Cardiac muscle cell (in vitro differentiated cells and primary cell): ENCODE measurements around the gene TOP3B. TPM values are rescaled to one million over a fixed set of nuclear protein-coding genes. Genes with fewer than 3 reads are reported as not detected.

Source experiments
- DNase-seq, 2 donors: peaks; one replicate each; pipeline versions ENCODE4 v3.0.0 to v3.0.0-alpha.2; 2010 to 2017; ENCODE audit warnings: low read depth in 1 of 2, low spot score in 1 of 2
- H3K27ac ChIP-seq: fragments of 200-600 bp; sonication (generic); 2 replicates; pipeline ENCODE4 v1.5.1; 2016
- H3K27me3 ChIP-seq: fragments of 200-600 bp; sonication (generic); 2 replicates; pipeline ENCODE4 v1.6.0; 2016; ENCODE audit warnings: control low read depth
- H3K36me3 ChIP-seq: fragments of 200-600 bp; sonication (generic); 2 replicates; pipeline ENCODE4 v1.5.1; 2016; ENCODE audit warnings: control low read depth
- H3K4me1 ChIP-seq: fragments of 200-600 bp; sonication (generic); 2 replicates; pipeline ENCODE4 v1.8.1; 2017; ENCODE audit warnings: low read depth, mild to moderate bottlenecking, mixed run types
- H3K4me3 ChIP-seq: fragments of 200-600 bp; sonication (generic); 2 replicates; pipeline ENCODE4 v1.5.1; 2016; ENCODE audit warnings: mild to moderate bottlenecking
- H3K9me3 ChIP-seq: fragments of 200-600 bp; sonication (generic); 2 replicates; pipeline ENCODE4 v1.5.1; 2017; ENCODE audit warnings: low read depth, mild to moderate bottlenecking, control low read depth
- polyA plus RNA-seq: library from polyadenylated mRNA; unstranded; fragments of >200 nt; fragmentation: Nextera tagmentation; extraction: Ambion mirVana; gene quantifications from 2 replicates; pipeline ENCODE4 v1.2.1, GENCODE V29; 2016
- total RNA-seq: library from RNA; depleted of rRNA; stranded (reverse); fragments of >200 nt; gene quantifications from 2 replicates; pipeline ENCODE4 v1.2.3, GENCODE V29; 2016
- TF ChIP-seq, protein P1 (sequence below): IDR thresholded peaks from 2 replicates; pipeline ENCODE4 v1.5.1; 2012; ENCODE audit warnings: low read depth, mild to moderate bottlenecking, low read length

The TOP3B gene
- total and polyA plus RNA-seq, 2 experiments from 2014 or later = 30.7 to 43.6 TPM

DNA sequence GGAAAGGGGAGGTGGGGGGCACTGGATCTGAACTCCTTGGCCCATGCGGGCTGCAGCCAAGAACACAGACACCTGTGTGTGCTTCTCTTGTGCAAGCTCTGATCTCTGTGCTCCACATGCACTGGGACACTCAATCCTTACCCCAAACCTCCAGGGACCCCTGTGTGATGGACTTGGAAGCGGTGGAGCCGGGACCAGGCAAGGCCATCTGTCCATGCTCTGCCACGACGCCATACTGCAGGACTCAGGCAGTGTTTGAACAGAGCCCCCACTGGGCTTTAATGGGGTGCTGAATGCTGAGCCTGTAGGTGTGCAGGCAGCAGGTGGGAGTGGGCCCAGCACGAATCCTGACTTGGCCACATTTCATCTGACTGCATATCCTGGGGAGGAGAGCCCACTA is 53.3 kb downstream of the TOP3B start:
- Histone ChIP-seq H3K27ac (no peak overlapping the region), H3K27me3 (no peaks in the 10 kb centered on the region), H3K9me3 (no peaks in the 10 kb centered on the region), H3K36me3 (peaks cover 7% of the 10 kb centered on the region), H3K4me3 (no peak overlapping the region), H3K4me1 (no peaks in the 10 kb centered on the region)
- TF ChIP-seq, protein P1, sequence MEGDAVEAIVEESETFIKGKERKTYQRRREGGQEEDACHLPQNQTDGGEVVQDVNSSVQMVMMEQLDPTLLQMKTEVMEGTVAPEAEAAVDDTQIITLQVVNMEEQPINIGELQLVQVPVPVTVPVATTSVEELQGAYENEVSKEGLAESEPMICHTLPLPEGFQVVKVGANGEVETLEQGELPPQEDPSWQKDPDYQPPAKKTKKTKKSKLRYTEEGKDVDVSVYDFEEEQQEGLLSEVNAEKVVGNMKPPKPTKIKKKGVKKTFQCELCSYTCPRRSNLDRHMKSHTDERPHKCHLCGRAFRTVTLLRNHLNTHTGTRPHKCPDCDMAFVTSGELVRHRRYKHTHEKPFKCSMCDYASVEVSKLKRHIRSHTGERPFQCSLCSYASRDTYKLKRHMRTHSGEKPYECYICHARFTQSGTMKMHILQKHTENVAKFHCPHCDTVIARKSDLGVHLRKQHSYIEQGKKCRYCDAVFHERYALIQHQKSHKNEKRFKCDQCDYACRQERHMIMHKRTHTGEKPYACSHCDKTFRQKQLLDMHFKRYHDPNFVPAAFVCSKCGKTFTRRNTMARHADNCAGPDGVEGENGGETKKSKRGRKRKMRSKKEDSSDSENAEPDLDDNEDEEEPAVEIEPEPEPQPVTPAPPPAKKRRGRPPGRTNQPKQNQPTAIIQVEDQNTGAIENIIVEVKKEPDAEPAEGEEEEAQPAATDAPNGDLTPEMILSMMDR = no peak
- DNase-seq = no peak

DNA sequence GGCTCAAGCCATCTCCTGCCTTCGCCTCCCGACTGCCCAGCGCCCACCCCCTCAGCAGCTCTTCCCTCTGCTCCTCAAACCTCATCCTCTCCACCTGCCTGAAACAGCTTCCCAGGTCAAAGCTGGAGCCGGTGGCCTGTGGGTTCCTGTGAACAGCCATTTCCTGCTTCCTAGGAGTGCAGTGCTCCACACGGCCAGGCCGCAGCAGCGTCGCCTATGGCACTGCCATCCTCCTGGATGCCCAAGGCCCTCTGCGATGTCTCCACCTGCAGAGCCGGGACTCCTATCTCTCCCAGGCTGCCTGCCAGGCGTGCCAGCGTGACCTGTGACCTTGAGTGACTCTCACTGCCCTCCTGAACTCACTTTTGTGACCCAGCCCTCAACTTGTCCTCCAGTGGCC is 54.5 kb downstream of the TOP3B start:
- no peak overlapping the region for H3K4me3 ChIP-seq
- no peak for DNase-seq
- TF ChIP-seq, protein P1 = no peak
- no peaks in the 10 kb centered on the region for H3K4me1 ChIP-seq
- H3K36me3 ChIP-seq = peaks cover 6% of the 10 kb centered on the region
- no peaks in the 10 kb centered on the region for H3K27me3 ChIP-seq
- H3K9me3 ChIP-seq = no peaks in the 10 kb centered on the region
- no peak overlapping the region for H3K27ac ChIP-seq

DNA sequence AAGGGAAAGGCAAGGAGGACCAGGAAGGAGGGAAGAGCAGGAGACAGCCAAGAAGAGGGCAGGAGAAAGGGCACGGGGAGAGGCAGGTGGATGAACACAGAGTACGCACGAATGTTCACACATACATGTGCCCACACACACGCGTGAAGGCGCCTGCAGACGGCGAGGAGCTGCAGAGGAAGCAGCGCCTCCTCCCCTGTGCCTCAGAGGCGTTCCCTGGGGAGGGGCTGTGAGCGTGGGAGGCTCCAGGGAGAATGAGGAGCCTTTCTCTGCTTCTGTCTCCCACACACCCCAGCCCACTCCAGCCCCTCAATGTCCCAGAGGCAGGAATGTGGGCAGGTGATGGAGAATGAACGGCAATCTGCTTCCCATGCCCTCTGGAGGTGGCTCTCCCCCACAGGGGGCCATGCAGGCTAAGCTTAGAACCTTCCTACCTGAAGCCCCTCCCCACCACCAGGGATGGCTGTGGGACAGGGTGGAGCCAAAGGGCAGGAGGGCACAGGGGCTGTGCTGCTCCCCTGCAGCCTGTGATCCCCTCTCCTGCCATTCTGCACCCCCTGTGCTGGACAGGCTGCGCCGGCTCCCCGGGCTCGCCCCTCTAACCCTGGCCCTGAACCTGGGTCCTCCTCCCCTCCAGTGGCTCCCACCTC is 55.3 kb downstream of the TOP3B start:
- DNase-seq = no peak
- H3K27me3 ChIP-seq = no peaks in the 10 kb centered on the region
- H3K27ac ChIP-seq = no peak overlapping the region
- no peaks in the 10 kb centered on the region for H3K4me1 ChIP-seq
- TF ChIP-seq, protein P1 = no peak
- peaks cover under 1% of the 10 kb centered on the region for H3K36me3 ChIP-seq
- H3K4me3 ChIP-seq = no peak overlapping the region
- no peaks in the 10 kb centered on the region for H3K9me3 ChIP-seq

DNA sequence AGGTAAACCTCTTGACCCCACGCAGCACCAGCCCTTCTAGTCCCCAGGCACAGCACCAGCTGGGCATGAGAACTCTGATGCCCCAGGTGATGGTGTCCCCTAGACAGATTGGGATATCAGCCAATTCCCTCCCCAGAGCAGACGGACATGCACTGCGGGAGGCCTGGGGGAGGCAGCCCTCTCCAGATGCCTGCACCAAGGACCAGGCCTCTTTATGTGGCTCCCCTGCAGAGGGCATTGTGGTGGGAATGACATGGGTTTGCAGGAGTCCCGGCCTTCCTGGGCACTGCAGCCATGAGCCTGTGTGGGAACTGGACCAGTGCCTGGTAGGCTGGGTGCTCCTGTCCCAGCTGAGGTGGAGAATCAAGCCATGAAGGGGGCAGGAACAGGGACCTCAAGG is 55.9 kb downstream of the TOP3B start:
- TF ChIP-seq, protein P1 = no peak
- no peak overlapping the region for H3K27ac ChIP-seq
- no peak for DNase-seq

DNA sequence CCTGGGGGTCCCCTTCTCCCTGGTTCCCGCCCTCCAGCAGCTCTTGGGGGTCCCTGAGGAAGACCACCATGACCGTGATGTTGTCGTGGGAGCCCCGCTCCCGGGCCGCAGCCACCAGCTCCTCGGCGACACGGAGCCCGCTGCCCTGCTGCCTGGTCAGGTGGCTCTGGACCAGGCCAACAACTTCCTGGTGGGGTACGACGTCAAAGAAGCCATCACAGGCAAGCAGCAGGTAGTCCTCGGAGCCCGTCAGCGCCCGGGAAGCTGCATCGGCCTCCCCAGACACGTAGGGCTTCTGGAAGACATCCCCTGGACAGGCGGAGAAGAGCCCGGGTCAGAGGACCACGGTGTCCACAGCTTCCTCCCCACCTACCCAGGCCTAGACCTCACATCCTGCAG is 59.4 kb downstream of the TOP3B start:
- no peak for DNase-seq
- TF ChIP-seq, protein P1 = no peak
- Histone ChIP-seq H3K9me3 (no peaks in the 10 kb centered on the region), H3K27ac (no peak overlapping the region), H3K4me3 (no peak overlapping the region), H3K27me3 (no peaks in the 10 kb centered on the region), H3K36me3 (no peaks in the 10 kb centered on the region), H3K4me1 (no peaks in the 10 kb centered on the region)

More for the DNA sequence above, 55.9 kb downstream of the TOP3B start:
- Histone ChIP-seq H3K4me3 (no peak overlapping the region), H3K27me3 (no peaks in the 10 kb centered on the region), H3K9me3 (no peaks in the 10 kb centered on the region), H3K36me3 (no peaks in the 10 kb centered on the region), H3K4me1 (no peaks in the 10 kb centered on the region)
